K562 (cell line): ENCODE data around the gene SUMF2. TPM values are rescaled to one million over a fixed set of nuclear protein-coding genes. Genes with fewer than 3 reads are reported as not detected.

ENCODE experiments used
- JUND ChIP-seq, 2 experiments: IDR thresholded peaks; 2 replicates in 1 of 2; 3 replicates in 1 of 2; pipeline ENCODE4 v1.6.1; 2011; ENCODE audit warnings: borderline replicate concordance in 2 of 2, low read depth in 2 of 2, low read length in 2 of 2, improper control_type of control experiment in 1 of 2, missing biosample characterization in 1 of 2, missing genetic modification characterization in 1 of 2, missing genetic modification reagents in 1 of 2
- PHB2 ChIP-seq: fragments of 450-650 bp; IDR thresholded peaks from 2 replicates; pipeline ENCODE4 v1.6.1; 2017; ENCODE audit warnings: low read depth
- POLR2G ChIP-seq: fragments of 200-400 bp; formaldehyde crosslinking; IDR thresholded peaks from 2 replicates; pipeline ENCODE4 v1.6.1; 2017; ENCODE audit warnings: low read depth, mild to moderate bottlenecking, antibody characterized with exemption, low read length, moderate library complexity
- RBM17 ChIP-seq: fragments of 200-400 bp; formaldehyde crosslinking; IDR thresholded peaks from 2 replicates; pipeline ENCODE4 v1.6.1; 2017; ENCODE audit warnings: low read depth, mild to moderate bottlenecking, low read length, borderline replicate concordance
- TOE1 ChIP-seq, 2 experiments: fragments of 450-650 bp in 1 of 2; sonication (generic) in 1 of 2; formaldehyde crosslinking in 1 of 2; IDR thresholded peaks; 2 replicates each; pipeline versions ENCODE4 v1.7.1 to v1.8.0; 2016 to 2022; ENCODE audit warnings: borderline replicate concordance in 2 of 2, mild to moderate bottlenecking in 2 of 2, antibody characterized with exemption in 1 of 2, inconsistent platforms in 1 of 2, low read depth in 1 of 2, missing genetic modification reagents in 1 of 2, moderate library complexity in 1 of 2
- ZNF57 ChIP-seq: fragments of 450-650 bp; formaldehyde crosslinking; IDR thresholded peaks from 2 replicates; pipeline ENCODE4 v1.4.0; 2020; ENCODE audit warnings: mild to moderate bottlenecking, moderate library complexity
- polyA plus RNA-seq, 8 experiments: library from polyadenylated mRNA; depleted of rRNA in 4 of 8; stranded (reverse) in 5 of 8; unstranded in 3 of 8; fragments of >200 nt; fragmentation: Nextera tagmentation in 2 of 8; fragmentation: Illumina TruSeq in 1 of 8; extraction: Ambion mirVana in 2 of 8; extraction: Trizol in 1 of 8; gene quantifications; 2 replicates each; pipeline versions ENCODE4 v1.2.1 to v1.2.3, GENCODE V29; 2011 to 2014; ENCODE audit warnings: inconsistent platforms in 1 of 8, missing spikeins in 1 of 8
- total RNA-seq, 7 experiments: library from RNA; depleted of rRNA in 6 of 7; stranded (reverse); fragments of >200 nt in 6 of 7; fragmentation: Illumina TruSeq in 2 of 7; extraction: Trizol in 2 of 7; gene quantifications; 2 replicates each; pipeline versions ENCODE4 v1.2.1 to v1.2.3, GENCODE V29; 2011 to 2021; ENCODE audit warnings: low replicate concordance in 1 of 7
- TF ChIP-seq, protein P1 (sequence below): sonication (generic); formaldehyde crosslinking; IDR thresholded peaks from 2 replicates; pipeline ENCODE4 v1.8.0; 2022; ENCODE audit warnings: missing genetic modification reagents, mild to moderate bottlenecking, borderline replicate concordance
- TF ChIP-seq, protein P2 (sequence below), 2 experiments: IDR thresholded peaks; 2 replicates each; pipeline ENCODE4 v1.6.1; 2012; ENCODE audit warnings: improper control_type of control experiment in 2 of 2, low read depth in 2 of 2, low read length in 2 of 2, borderline replicate concordance in 1 of 2
- TF ChIP-seq, protein P3 (sequence below), 2 experiments: fragments of 450-650 bp; formaldehyde crosslinking in 1 of 2; IDR thresholded peaks; 2 replicates each; pipeline versions ENCODE4 v1.4.0 to v1.6.1; 2014 to 2020; ENCODE audit warnings: mild to moderate bottlenecking in 2 of 2, borderline replicate concordance in 1 of 2, low read depth in 1 of 2
- TF ChIP-seq, protein P4 (sequence below): fragments of 450-650 bp; formaldehyde crosslinking; IDR thresholded peaks from 2 replicates; pipeline ENCODE4 v1.4.0; 2020; ENCODE audit warnings: mild to moderate bottlenecking, moderate library complexity

SUMF2 gene
- total and polyA plus RNA-seq, 9 of the 15 experiments (the other 6 are each of a cell fraction or from before 2014, with no cell fraction given), result 39.0 to 113 (median 67.7) TPM

DNA sequence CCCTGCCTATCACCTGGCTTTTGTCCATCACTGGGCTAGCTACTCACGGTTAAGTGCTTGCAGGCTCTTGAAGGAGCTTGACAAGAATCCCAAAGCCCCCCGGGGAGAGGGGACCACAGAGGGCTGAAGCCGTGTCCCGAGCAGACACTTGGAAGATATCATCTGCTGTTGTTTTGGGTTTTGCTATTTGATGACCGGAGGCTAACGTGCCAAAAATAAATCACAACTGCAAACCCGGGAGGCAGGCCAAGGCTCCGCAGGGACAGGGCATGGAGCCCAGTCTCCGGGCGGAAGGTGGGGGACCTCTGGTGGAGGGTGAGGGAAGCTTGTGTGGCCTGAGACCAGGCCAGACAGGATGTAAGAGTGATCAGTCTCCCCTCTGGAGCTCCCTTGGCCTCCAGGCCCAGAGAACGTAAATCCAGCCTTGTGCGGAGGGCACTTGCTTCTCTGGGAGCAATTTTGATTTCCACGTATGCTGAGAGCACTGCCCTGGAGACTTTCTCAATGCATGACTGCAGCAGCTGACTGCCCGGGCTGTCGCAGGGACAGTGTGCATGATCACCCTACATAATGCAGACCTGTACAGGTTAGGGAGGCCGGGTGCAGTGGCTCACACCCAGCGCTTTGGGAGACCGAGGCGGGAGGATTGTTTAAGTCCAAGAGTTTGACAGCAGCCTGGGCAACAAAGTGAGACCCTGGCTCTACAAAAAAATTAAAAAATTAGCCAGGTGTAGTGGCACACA, 28.9 kb downstream of the SUMF2 start, which contains the start of gene PHKG1 (continued):
- TF ChIP-seq TOE1 (IDR thresholded peaks at IDR 0.05; ENCODE audit: borderline replicate concordance) (no peak), TOE1 (CRISPR knock-in tag; IDR thresholded peaks at IDR 0.05; ENCODE audit: borderline replicate concordance, low read depth) (no peak), JUND (IDR thresholded peaks at IDR 0.05; ENCODE audit: borderline replicate concordance, low read depth, low read length) (no peak), JUND (tag; IDR thresholded peaks at IDR 0.05; ENCODE audit: borderline replicate concordance, low read depth, low read length) (no peak), POLR2G (0 out of 2 replicates have a peak, but pooled peaks have one; percentile 22), PHB2 (no peak), ZNF57 (no peak), RBM17 (no peak)
- TF ChIP-seq, protein P1, sequence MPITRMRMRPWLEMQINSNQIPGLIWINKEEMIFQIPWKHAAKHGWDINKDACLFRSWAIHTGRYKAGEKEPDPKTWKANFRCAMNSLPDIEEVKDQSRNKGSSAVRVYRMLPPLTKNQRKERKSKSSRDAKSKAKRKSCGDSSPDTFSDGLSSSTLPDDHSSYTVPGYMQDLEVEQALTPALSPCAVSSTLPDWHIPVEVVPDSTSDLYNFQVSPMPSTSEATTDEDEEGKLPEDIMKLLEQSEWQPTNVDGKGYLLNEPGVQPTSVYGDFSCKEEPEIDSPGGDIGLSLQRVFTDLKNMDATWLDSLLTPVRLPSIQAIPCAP (CRISPR knock-in tag), result no peak
- TF ChIP-seq, protein P2, sequence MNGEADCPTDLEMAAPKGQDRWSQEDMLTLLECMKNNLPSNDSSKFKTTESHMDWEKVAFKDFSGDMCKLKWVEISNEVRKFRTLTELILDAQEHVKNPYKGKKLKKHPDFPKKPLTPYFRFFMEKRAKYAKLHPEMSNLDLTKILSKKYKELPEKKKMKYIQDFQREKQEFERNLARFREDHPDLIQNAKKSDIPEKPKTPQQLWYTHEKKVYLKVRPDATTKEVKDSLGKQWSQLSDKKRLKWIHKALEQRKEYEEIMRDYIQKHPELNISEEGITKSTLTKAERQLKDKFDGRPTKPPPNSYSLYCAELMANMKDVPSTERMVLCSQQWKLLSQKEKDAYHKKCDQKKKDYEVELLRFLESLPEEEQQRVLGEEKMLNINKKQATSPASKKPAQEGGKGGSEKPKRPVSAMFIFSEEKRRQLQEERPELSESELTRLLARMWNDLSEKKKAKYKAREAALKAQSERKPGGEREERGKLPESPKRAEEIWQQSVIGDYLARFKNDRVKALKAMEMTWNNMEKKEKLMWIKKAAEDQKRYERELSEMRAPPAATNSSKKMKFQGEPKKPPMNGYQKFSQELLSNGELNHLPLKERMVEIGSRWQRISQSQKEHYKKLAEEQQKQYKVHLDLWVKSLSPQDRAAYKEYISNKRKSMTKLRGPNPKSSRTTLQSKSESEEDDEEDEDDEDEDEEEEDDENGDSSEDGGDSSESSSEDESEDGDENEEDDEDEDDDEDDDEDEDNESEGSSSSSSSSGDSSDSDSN (IDR thresholded peaks at IDR 0.05; ENCODE audit: borderline replicate concordance in 1 of 2, low read depth in 2 of 2, low read length in 2 of 2), result no peak
- TF ChIP-seq, protein P3, sequence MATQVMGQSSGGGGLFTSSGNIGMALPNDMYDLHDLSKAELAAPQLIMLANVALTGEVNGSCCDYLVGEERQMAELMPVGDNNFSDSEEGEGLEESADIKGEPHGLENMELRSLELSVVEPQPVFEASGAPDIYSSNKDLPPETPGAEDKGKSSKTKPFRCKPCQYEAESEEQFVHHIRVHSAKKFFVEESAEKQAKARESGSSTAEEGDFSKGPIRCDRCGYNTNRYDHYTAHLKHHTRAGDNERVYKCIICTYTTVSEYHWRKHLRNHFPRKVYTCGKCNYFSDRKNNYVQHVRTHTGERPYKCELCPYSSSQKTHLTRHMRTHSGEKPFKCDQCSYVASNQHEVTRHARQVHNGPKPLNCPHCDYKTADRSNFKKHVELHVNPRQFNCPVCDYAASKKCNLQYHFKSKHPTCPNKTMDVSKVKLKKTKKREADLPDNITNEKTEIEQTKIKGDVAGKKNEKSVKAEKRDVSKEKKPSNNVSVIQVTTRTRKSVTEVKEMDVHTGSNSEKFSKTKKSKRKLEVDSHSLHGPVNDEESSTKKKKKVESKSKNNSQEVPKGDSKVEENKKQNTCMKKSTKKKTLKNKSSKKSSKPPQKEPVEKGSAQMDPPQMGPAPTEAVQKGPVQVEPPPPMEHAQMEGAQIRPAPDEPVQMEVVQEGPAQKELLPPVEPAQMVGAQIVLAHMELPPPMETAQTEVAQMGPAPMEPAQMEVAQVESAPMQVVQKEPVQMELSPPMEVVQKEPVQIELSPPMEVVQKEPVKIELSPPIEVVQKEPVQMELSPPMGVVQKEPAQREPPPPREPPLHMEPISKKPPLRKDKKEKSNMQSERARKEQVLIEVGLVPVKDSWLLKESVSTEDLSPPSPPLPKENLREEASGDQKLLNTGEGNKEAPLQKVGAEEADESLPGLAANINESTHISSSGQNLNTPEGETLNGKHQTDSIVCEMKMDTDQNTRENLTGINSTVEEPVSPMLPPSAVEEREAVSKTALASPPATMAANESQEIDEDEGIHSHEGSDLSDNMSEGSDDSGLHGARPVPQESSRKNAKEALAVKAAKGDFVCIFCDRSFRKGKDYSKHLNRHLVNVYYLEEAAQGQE (IDR thresholded peaks at IDR 0.05; ENCODE audit: borderline replicate concordance), result peak; percentile 24; the same call in 1 of the 2 replicates
- TF ChIP-seq, protein P3 (CRISPR knock-in tag; IDR thresholded peaks at IDR 0.05; ENCODE audit: low read depth), result no peak
- TF ChIP-seq, protein P4, sequence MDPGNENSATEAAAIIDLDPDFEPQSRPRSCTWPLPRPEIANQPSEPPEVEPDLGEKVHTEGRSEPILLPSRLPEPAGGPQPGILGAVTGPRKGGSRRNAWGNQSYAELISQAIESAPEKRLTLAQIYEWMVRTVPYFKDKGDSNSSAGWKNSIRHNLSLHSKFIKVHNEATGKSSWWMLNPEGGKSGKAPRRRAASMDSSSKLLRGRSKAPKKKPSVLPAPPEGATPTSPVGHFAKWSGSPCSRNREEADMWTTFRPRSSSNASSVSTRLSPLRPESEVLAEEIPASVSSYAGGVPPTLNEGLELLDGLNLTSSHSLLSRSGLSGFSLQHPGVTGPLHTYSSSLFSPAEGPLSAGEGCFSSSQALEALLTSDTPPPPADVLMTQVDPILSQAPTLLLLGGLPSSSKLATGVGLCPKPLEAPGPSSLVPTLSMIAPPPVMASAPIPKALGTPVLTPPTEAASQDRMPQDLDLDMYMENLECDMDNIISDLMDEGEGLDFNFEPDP (CRISPR knock-in tag), result no peak
